Measurements from ENCODE around the gene RUNX2.

DNA sequence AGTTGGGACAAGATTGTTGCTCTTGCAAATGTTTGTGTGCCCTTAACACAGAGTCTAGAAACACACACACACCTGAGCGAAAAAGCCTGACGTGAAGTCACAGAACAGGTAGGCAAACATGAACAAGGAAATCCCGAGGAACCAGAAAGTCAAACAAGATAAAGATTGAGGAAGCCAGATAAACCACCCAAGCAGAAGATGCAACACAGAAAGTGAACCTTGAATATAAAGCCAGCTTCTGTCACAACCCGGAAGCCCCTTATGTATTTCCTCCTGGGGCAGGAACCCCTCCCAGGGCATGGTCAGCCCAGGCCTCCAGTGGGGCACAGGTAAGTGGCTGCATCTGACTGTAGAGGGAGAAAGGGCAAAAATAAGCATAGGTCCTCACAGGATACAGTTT is 207.8 kb downstream of the RUNX2 start:
- TF ChIP-seq POLR2A (IDR thresholded peaks at IDR 0.05; ENCODE audit: low read length) (no peak), GATA1 (IDR thresholded peaks at IDR 0.05; ENCODE audit: low read depth, low read length) (no peak)

Measured in erythroblast (primary cell).